Inflammatory macrophage treated with lipopolysaccharide for 4 hours (primary cell): ENCODE results near the gene GCAT.

Source experiments
- DNase-seq: peaks from one replicate; pipeline ENCODE4 v3.0.0-alpha.2; 2020

Gene GCAT

DNA sequence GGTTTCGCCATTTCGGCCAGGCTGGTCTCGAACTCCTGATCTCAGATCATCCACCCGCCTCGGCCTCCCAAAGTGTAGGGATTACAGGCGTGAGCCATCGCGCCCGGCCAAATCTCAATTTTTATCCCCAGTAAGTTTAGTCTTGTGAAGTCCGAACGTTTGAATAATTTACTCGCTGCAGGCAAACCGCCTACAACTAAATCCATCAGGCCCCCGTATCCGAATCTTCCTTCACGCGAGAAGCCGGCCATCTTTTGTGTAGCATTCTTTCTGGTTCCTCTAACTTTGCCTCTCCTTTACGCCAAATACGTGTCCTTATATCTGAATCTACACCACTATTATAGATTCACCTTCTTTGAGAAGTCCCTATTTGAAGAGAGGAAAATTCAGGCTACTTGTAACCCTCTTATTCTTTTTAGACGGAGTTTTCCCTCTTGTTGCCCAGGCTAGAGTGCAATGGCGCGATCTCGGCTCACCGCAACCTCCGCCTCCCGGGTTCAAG lies 40.9 kb downstream of the GCAT start:
- DNase-seq, result peak; percentile 8

DNA sequence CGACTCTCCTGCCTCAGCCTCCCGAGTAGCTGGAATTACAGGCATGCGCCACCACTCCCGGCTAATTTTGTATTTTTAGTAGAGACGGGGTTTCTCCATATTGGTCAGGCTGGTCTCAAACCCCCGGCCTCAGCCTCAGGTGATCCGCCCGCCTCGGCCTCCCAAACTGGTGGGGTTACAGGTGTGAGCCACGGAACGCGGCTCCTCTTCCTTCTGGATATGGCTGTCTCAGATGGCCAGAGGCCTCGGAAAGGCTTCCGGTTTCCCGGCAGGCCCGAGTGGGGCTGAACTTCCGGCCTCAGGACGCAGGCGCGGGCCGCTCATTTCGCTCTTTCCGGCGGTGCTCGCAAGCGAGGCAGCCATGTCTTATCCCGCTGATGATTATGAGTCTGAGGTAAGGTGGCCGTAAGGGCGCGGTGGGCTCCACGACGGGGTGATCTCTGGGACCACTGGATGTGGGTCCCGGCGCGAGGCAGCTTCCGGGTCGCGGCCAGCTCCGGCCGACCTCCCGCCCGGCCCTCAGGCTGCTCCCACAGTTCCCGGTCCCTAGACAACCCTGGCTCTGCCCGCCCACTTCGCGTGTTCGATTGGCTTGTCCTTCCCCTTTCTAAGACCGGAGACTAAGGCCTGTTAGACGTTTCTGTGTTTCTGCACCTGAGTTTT lies 41.5 kb downstream of the GCAT start, which contains the start of gene EIF3L:
Gene EIF3L (plus strand): TSS at position 331 of the 663 bp plus-strand sequence. CDS start 31 bp downstream, at position 362.
- peak; percentile 93 for DNase-seq

DNA sequence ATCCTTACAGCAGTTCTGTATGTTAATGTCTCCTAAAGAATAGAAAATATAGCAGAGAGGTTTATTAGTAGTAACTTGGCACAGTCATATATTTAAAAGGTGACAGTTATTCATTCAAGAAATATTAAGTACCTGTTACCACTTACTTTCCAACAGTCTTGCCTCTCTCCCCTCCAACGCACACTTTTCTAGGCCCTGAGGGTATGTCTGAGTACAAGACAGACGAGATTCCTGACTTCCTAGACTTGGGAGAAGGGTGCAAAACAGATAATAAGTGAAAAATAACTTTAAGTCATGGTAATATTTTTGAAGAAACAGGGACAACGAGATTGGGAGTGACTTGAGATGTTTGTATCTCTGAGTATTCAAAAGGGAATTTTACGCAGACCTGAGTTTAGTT lies 43.1 kb downstream of the GCAT start:
- DNase-seq, result no peak

DNA sequence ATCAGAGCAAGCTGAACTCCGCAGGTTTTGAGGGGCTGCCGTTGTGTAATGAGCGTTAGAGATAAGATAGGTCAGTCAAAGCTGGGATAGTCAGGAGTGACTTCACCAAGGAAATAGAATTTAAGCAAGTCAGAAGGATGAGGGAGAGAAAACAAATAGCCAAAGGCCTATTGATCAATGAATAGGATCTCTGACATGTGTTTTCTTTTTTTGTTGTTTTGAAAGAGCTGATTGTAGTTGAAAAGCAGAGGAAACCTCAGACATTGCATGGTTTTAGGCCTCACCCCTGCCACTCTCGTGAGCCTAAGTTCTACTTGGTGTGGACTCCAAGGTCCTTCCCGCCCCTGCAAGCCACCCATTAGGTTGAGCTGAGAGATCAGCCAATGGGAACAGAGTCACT lies 44.7 kb downstream of the GCAT start:
- no peak for DNase-seq

DNA sequence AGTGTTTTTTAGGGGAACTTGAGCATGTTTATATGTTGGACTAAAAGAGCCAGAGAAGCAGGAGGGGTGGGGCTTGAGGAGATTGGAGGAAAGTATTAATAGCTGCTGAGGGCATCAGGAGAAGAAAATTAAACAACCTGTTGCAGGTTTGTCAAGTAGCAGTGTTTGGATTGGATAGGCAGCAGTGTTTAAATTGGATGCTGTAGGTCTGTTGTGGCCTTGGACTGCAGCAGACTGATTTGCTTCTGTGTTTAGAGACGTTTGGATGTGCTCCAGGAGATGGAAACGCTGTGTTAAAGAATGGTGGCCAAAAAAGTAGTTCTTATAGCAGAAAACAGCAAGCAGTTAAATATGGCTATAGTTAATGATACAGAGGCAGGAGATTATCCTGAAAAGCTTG lies 47.2 kb downstream of the GCAT start:
- no peak for DNase-seq

DNA sequence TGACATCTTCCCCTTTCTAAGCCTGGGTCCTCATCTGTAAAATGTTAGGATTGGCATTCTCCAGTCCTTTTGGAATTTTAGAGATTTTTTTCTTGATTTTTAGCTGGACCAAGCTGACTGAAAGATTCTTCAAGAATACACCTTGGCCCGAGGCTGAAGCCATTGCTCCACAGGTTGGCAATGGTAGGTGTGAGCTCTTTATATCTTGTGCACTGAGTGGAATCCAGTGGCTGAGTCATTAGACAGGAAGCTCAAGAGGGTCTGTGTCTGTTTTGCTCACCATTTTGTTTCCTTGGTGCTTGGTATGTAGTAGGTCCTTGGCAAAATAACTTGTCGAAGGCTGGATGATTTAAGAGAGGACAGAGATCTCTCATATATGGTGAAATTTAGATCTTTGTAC lies 47.7 kb downstream of the GCAT start:
- no peak for DNase-seq

DNA sequence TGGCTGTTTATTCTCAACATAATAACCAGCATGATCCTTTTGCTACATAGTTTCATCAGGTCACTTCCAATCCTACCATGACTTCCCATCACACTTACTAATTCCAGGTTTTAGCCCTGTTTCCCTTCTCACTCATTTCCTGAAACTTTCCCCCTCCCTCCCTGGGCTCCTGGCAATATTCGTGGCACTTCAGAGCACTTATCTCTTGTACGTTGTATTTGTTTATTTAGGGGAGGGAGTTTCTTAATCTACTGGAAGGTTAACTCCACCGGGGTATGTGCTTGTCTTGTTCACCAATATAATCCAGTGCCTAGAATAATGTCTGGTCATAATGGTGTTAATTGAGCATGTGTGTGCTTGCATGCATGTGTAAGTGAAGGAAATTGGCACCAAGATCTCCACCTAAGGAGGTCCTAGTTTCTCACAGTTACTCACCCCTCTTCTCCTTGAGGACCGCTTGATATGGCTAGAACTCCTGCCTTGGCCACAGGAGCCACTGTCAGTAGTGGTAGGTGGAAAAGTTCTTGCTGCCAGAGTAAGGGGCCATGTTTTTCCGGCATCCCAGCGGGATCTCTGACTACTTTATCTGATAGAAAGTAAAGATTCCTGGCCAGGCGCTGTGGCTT lies 53.2 kb downstream of the GCAT start:
- no peak for DNase-seq

DNA sequence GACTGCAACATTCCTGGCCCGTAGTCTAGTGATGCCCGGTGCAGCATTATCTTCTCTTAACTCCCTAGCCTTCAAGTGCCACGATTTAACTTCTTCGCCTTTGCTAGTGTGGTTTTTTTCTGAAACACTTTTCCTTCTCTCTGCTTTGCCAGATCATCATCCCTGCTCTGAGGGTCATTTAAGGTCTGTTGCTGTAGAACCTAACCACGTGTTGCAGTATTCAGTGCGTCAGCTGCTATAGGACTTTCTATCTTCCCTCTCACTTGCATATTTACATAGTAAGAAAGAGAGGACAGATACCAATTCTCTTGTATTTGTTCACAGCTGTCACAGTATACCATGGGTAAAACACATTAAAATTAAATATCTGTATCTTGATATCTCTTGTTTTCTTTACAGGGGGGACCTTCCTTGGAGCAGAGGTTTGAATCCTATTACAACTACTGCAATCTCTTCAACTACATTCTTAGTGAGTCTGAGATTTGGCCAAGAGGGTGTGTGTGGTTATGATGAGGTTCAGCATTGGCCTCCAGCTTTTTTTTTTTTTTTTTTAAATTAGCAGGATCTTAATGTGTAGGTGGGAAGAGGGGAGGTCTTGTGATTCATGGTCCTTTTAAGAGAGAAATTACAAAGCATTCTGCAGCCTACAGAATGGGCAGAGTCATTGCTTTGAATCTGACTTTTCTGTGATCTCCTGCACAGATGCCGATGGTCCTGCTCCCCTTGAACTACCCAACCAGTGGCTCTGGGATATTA lies 55.0 kb downstream of the GCAT start:
- no peak for DNase-seq

DNA sequence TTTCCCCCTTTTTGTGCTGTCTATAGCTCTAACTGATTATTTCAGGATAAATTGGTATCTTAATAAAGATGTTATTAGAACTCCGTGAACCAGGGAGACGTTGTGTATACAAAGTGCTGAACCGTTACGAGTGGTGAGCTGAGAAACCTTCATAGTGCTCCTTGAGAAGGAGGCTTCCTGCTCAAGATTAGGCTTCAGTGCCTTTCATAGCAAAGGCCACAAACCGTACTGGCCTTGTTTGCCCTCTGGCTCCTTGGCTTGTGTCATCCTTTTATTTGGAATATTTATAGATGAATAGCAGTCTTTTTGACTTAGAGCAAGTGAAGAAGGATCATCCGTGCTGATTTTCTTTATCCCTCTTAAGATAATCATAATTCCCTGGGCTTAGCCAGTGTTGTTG lies 57.8 kb downstream of the GCAT start:
- no peak for DNase-seq
